ENCODE measurements around the gene STK33. TPM values are rescaled to one million over a fixed set of nuclear protein-coding genes. Genes with fewer than 3 reads are reported as not detected.

STK33 gene
- total RNA-seq, 3 donors from 2014 or later = 0.33 to 2.4 (median 1.2) TPM

- no peaks in the 10 kb centered on the region for H3K9me3 ChIP-seq
- no peak overlapping the region for H3K4me3 ChIP-seq
- no peaks in the 10 kb centered on the region for H3K27me3 ChIP-seq
- no peak overlapping the region for H3K27ac ChIP-seq
- DNase-seq (ENCODE audit: low spot score in 2 of 2) = no peak
- intact Hi-C loops (cut with DNase I; ENCODE audit: low total_unique reads) = no loop called here
- H3K36me3 ChIP-seq = no peaks in the 10 kb centered on the region
- no peak for TF ChIP-seq POLR2A (IDR thresholded peaks at IDR 0.05)
- no peak for TF ChIP-seq CTCF (IDR thresholded peaks at IDR 0.05)
- TF ChIP-seq POLR2AphosphoS5 (IDR thresholded peaks at IDR 0.05) = no peak
- H3K4me1 ChIP-seq = no peaks in the 10 kb centered on the region
These were observed 27.1 kb upstream of the STK33 start for GRCh38 chr11:8621147-8621546.

- no peak overlapping the region for H3K27ac ChIP-seq
- no peaks in the 10 kb centered on the region for H3K4me1 ChIP-seq
- TF ChIP-seq POLR2AphosphoS5 (IDR thresholded peaks at IDR 0.05) (no peak), CTCF (IDR thresholded peaks at IDR 0.05) (no peak), POLR2A (IDR thresholded peaks at IDR 0.05) (no peak)
- no peaks in the 10 kb centered on the region for H3K9me3 ChIP-seq
- DNase-seq (ENCODE audit: low spot score in 2 of 2) = no peak
- no peaks in the 10 kb centered on the region for H3K27me3 ChIP-seq
- no peaks in the 10 kb centered on the region for H3K36me3 ChIP-seq
- intact Hi-C loops (cut with DNase I; ENCODE audit: low total_unique reads) = no loop called here
- no peak overlapping the region for H3K4me3 ChIP-seq
These were observed 23.0 kb upstream of the STK33 start for GRCh38 chr11:8617063-8617462.

- DNase-seq (ENCODE audit: low spot score in 2 of 2) = no peak
- Histone ChIP-seq H3K27me3 (no peaks in the 10 kb centered on the region), H3K4me1 (no peaks in the 10 kb centered on the region), H3K9me3 (no peaks in the 10 kb centered on the region), H3K36me3 (no peaks in the 10 kb centered on the region), H3K27ac (no peak overlapping the region), H3K4me3 (no peak overlapping the region)
- TF ChIP-seq POLR2AphosphoS5 (IDR thresholded peaks at IDR 0.05) = no peak
- TF ChIP-seq CTCF (IDR thresholded peaks at IDR 0.05) = no peak
- no peak for TF ChIP-seq POLR2A (IDR thresholded peaks at IDR 0.05)
- intact Hi-C loops (cut with DNase I; ENCODE audit: low total_unique reads) = no loop called here
These were observed 21.4 kb upstream of the STK33 start for GRCh38 chr11:8615291-8616032.

GRCh38 chr11:8614497-8614896 is 20.5 kb upstream of the STK33 start:
- H3K27me3 ChIP-seq = no peaks in the 10 kb centered on the region
- no peak overlapping the region for H3K27ac ChIP-seq
- no peak for DNase-seq (ENCODE audit: low spot score in 2 of 2)
- no peaks in the 10 kb centered on the region for H3K36me3 ChIP-seq
- intact Hi-C loops (cut with DNase I; ENCODE audit: low total_unique reads) = no loop called here
- TF ChIP-seq CTCF (IDR thresholded peaks at IDR 0.05) = no peak
- no peak for TF ChIP-seq POLR2A (IDR thresholded peaks at IDR 0.05)
- TF ChIP-seq POLR2AphosphoS5 (IDR thresholded peaks at IDR 0.05) = no peak
- H3K4me3 ChIP-seq = no peak overlapping the region
- H3K4me1 ChIP-seq = no peaks in the 10 kb centered on the region
- no peaks in the 10 kb centered on the region for H3K9me3 ChIP-seq

GRCh38 chr11:8613036-8613435 is 19.0 kb upstream of the STK33 start:
- TF ChIP-seq POLR2A (IDR thresholded peaks at IDR 0.05) (no peak), CTCF (IDR thresholded peaks at IDR 0.05) (no peak), POLR2AphosphoS5 (IDR thresholded peaks at IDR 0.05) (no peak)
- no peak overlapping the region for H3K27ac ChIP-seq
- H3K36me3 ChIP-seq = no peaks in the 10 kb centered on the region
- intact Hi-C loops (cut with DNase I; ENCODE audit: low total_unique reads) = no loop called here
- no peak for DNase-seq (ENCODE audit: low spot score in 2 of 2)
- H3K27me3 ChIP-seq = no peaks in the 10 kb centered on the region
- H3K9me3 ChIP-seq = no peaks in the 10 kb centered on the region
- no peaks in the 10 kb centered on the region for H3K4me1 ChIP-seq
- H3K4me3 ChIP-seq = no peak overlapping the region
